Thymus (tissue), 11 donors: ENCODE results near the gene PLEKHA8. TPM values are rescaled to one million over a fixed set of nuclear protein-coding genes. Genes with fewer than 3 reads are reported as not detected.

Source experiments
- DNase-seq, 9 donors: peaks; one replicate each; pipeline ENCODE4 v3.0.0-alpha.2; 2013; ENCODE audit warnings: low spot score in 9 of 9, low read depth in 6 of 9, missing footprints in 1 of 9
- H3K27ac ChIP-seq, 2 donors: one replicate each; pipeline ENCODE4 v1.5.1; 2013; ENCODE audit warnings: control low read depth in 1 of 2, low read depth in 1 of 2, low read length in 1 of 2, mild to moderate bottlenecking in 1 of 2, moderate library complexity in 1 of 2
- H3K27me3 ChIP-seq, 2 donors: one replicate each; pipeline ENCODE4 v1.5.1; 2013; ENCODE audit warnings: low read length in 1 of 2; ENCODE audit not compliant: control insufficient read depth in 2 of 2, insufficient read depth in 1 of 2
- H3K36me3 ChIP-seq, 2 donors: one replicate each; pipeline ENCODE4 v1.5.1; 2013; ENCODE audit warnings: low read length in 1 of 2, mild to moderate bottlenecking in 1 of 2, moderate library complexity in 1 of 2; ENCODE audit not compliant: control insufficient read depth in 2 of 2, insufficient read depth in 2 of 2
- H3K4me1 ChIP-seq, 2 donors: one replicate each; pipeline ENCODE4 v1.5.1; 2013; ENCODE audit warnings: low read length in 2 of 2; ENCODE audit not compliant: control insufficient read depth in 2 of 2, insufficient read depth in 2 of 2
- H3K4me3 ChIP-seq, 2 donors: one replicate each; pipeline ENCODE4 v1.5.1; 2013; ENCODE audit warnings: low read length in 2 of 2, control low read depth in 1 of 2, mild to moderate bottlenecking in 1 of 2
- H3K9me3 ChIP-seq, 2 donors: one replicate each; pipeline ENCODE4 v1.5.1; 2013; ENCODE audit warnings: low read length in 1 of 2, mild to moderate bottlenecking in 1 of 2; ENCODE audit not compliant: control insufficient read depth in 2 of 2, insufficient read depth in 1 of 2
- WGBS: extraction: QIAGEN DNeasy Blood & Tissue Kit; methylation state at CpG from one replicate; pipeline ENCODE4 v1.1.7; 2013; 5-methylcytosine and 5-hydroxymethylcytosine counted together
- polyA plus RNA-seq: library from polyadenylated mRNA; stranded (reverse); fragments of 200-250 nt; gene quantifications from one replicate; pipeline ENCODE4 v1.2.3, GENCODE V29; 2013
- total RNA-seq: library from RNA; stranded (reverse); fragments of 120-200 nt; gene quantifications from one replicate; pipeline ENCODE4 v1.2.4, GENCODE V29; 2013
- donor health status: healthy.

The PLEKHA8 gene
- total and polyA plus RNA-seq, 2 donors = 3.9 to 5.7 TPM

DNA sequence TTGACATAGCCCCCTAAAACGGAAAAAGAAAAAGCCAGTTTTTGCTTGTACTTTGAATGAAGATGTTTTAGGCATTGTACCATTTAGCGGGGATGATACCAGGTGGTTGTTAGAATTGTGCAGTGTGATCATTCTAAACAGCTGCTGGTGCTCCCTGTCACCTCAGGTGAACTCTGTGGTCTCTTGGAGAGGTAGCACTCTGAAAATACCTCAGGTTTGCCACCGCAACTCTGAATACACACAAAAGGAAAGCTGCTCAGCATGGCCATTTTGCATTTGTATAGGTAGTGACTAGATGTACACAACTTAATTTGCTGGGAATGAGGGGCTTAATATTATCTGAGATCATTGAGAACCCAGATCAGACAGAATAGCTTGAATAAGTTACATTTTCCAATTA is 52.6 kb downstream of the PLEKHA8 start:
- DNase-seq = no peak

DNA sequence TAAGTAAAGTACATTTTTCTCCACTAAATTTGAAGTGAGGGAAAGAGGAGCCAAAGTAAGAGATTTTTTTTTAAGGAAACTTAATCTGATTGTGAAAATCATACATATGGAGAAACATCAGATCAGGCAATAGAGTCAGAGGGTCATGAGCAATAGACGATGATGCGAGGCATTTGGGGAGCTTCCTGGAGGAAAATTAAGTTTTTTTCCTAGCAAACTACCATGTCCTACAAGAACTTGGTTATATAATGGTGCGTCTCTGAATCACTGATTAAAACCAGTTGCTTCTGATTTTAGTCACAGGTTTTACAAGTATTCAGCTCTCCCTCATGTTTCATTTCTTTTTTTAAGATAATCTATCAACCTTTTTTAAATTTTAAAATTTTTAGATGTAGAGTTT is 54.5 kb downstream of the PLEKHA8 start:
- DNase-seq = no peak
- Histone ChIP-seq H3K27me3 (no peaks in the 10 kb centered on the region), H3K27ac (no peak overlapping the region), H3K9me3 (no peaks in the 10 kb centered on the region), H3K4me1 (no peaks in the 10 kb centered on the region), H3K4me3 (no peak overlapping the region), H3K36me3 (peaks cover 0 to 4% of the 10 kb centered on the region in 2 donors)
- 98% methylated on average over 3 of the region's 3 CpGs for WGBS

More for the DNA sequence above, 52.6 kb downstream of the PLEKHA8 start:
- no peak overlapping the region for H3K4me3 ChIP-seq
- H3K9me3 ChIP-seq = no peaks in the 10 kb centered on the region
- no peak overlapping the region for H3K27ac ChIP-seq
- WGBS = 97% methylated on average over 3 of the region's 3 CpGs
- H3K36me3 ChIP-seq = peaks cover 0 to 4% of the 10 kb centered on the region in 2 donors
- H3K4me1 ChIP-seq = no peaks in the 10 kb centered on the region
- H3K27me3 ChIP-seq = no peaks in the 10 kb centered on the region

- WGBS = 97% methylated on average over 1 of the region's 1 CpG
- no peaks in the 10 kb centered on the region for H3K9me3 ChIP-seq
- no peak overlapping the region for H3K4me3 ChIP-seq
- H3K27ac ChIP-seq = no peak overlapping the region
- H3K27me3 ChIP-seq = no peaks in the 10 kb centered on the region
- peaks cover 0 to 4% of the 10 kb centered on the region in 2 donors for H3K36me3 ChIP-seq
- no peak for DNase-seq
- H3K4me1 ChIP-seq = no peaks in the 10 kb centered on the region
Measured at GRCh38 chr7:30083334-30083733, 55.1 kb downstream of the PLEKHA8 start.

GRCh38 chr7:30084212-30084611 is 56.0 kb downstream of the PLEKHA8 start:
- Histone ChIP-seq H3K4me3 (no peak overlapping the region), H3K9me3 (no peaks in the 10 kb centered on the region), H3K36me3 (no peaks in the 10 kb centered on the region), H3K27me3 (no peaks in the 10 kb centered on the region), H3K4me1 (no peaks in the 10 kb centered on the region), H3K27ac (no peak overlapping the region)
- 94% methylated on average over 3 of the region's 3 CpGs for WGBS
- no peak for DNase-seq

GRCh38 chr7:30086529-30086928 is 58.3 kb downstream of the PLEKHA8 start:
- no peak for DNase-seq
- no peaks in the 10 kb centered on the region for H3K27me3 ChIP-seq
- H3K9me3 ChIP-seq = no peaks in the 10 kb centered on the region
- H3K4me3 ChIP-seq = no peak overlapping the region
- no peak overlapping the region for H3K27ac ChIP-seq
- no peaks in the 10 kb centered on the region for H3K36me3 ChIP-seq
- H3K4me1 ChIP-seq = no peaks in the 10 kb centered on the region

DNA sequence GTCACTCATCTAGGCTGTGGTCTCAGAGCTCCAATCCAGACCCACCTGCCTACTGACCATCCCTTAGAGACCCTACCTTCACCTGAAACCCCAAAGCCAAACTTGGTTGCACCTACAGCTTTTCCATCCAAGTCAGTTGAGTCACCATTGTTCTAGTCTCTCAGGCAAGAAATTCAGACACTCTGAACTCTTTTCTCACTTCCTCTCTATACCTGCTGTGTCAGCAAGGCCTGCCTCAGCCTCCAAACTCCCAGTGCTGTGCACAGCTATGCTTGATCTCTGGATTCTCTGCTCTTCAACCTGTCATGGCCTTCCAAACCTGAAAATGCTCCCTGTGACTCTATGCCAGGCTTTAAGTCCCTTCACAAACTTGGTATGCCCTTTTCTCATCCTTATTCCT is 59.2 kb downstream of the PLEKHA8 start:
- Histone ChIP-seq H3K4me3 (no peak overlapping the region), H3K27me3 (no peaks in the 10 kb centered on the region), H3K27ac (no peak overlapping the region), H3K36me3 (no peaks in the 10 kb centered on the region), H3K9me3 (no peaks in the 10 kb centered on the region), H3K4me1 (no peaks in the 10 kb centered on the region)
- DNase-seq = no peak

DNA sequence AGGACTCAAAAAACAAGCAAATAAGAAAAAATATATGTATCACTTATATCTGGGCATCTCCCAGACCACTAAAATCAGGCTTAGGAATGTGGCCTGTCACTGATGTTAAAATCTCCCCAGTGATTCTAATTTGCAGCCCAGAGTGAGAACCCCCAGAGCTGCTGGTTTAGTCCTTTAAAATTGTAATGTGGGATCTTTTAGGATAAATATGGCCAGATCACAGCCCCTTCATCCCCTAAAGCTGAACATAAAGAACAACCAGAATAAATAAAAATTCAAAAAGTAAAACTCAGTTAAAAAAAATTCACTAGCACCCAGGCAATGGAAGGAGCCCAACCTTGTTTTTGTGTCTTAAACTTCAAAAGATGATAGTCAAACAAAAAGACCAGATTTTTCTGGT is 60.1 kb downstream of the PLEKHA8 start:
- H3K4me1 ChIP-seq = no peaks in the 10 kb centered on the region
- H3K27me3 ChIP-seq = no peaks in the 10 kb centered on the region
- no peak overlapping the region for H3K27ac ChIP-seq
- H3K9me3 ChIP-seq = no peaks in the 10 kb centered on the region
- DNase-seq = no peak
- H3K36me3 ChIP-seq = no peaks in the 10 kb centered on the region
- H3K4me3 ChIP-seq = no peak overlapping the region

DNA sequence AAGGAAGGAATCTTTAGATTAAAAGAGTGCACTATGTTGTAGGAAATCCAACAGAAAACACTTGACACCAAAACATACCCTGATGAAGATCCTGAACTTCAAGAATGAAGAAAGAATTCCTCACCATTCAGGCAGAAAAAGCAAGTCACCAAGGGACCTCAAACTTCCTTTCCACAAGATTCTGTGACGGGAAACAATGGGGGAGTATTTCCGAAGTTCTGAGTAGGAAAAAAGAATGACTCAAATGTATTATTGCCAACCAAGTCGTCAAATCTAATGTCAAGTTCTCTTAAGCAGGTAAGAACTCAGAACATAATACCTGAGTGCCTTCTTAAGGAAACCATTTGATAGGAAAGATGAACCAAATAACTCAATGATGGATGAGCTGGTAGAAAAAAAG is 61.9 kb downstream of the PLEKHA8 start:
- no peaks in the 10 kb centered on the region for H3K27me3 ChIP-seq
- whole genome bisulfite sequencing = 74% methylated on average over 3 of the region's 3 CpGs
- no peak for DNase-seq
- H3K9me3 ChIP-seq = no peaks in the 10 kb centered on the region
- no peaks in the 10 kb centered on the region for H3K36me3 ChIP-seq
- no peak overlapping the region for H3K4me3 ChIP-seq
- H3K4me1 ChIP-seq = no peaks in the 10 kb centered on the region
- H3K27ac ChIP-seq = no peak overlapping the region

GRCh38 chr7:30091491-30091912 is 63.3 kb downstream of the PLEKHA8 start:
- Histone ChIP-seq H3K4me3 (no peak overlapping the region), H3K36me3 (no peaks in the 10 kb centered on the region), H3K4me1 (no peaks in the 10 kb centered on the region), H3K27ac (no peak overlapping the region), H3K27me3 (no peaks in the 10 kb centered on the region), H3K9me3 (no peaks in the 10 kb centered on the region)
- no peak for DNase-seq
- 94% methylated on average over 2 of the region's 2 CpGs for WGBS

DNA sequence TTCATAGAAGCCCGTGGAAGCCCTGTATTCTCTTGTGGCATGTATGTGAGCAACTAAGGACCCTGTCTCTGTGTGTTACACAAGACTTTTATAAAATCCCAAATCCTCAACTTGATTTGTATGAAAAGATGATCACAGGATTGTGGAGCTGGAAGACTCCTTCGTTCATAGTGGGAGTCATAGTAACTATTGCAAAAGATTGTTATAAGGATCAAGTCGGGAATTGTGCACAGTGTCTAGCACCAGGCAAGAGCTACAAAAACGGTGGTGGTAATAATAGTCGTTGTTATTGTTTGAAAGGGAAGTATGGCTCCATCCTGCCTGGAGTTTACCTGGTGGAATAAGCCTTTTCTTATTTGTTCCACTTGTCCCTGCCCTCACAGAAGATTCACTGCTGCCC is 63.8 kb downstream of the PLEKHA8 start:
- H3K27me3 ChIP-seq = no peaks in the 10 kb centered on the region
- H3K4me1 ChIP-seq = no peaks in the 10 kb centered on the region
- WGBS = 96% methylated on average over 5 of the region's 5 CpGs
- H3K4me3 ChIP-seq = no peak overlapping the region
- no peak for DNase-seq
- no peaks in the 10 kb centered on the region for H3K9me3 ChIP-seq
- no peaks in the 10 kb centered on the region for H3K36me3 ChIP-seq
- no peak overlapping the region for H3K27ac ChIP-seq
